Inflammatory macrophage treated with lipopolysaccharide for 1 hour (primary cell): Measurements from ENCODE around the gene LY6G6C.

Source experiments
- DNase-seq, 2 donors: peaks; one replicate each; pipeline ENCODE4 v3.0.0-alpha.2; 2020 to 2022

LY6G6C gene

GRCh38 chr6:31677955-31678354, 43.6 kb downstream of the LY6G6C start:
- DNase-seq = no peak

- no peak for DNase-seq
These were observed 44.6 kb downstream of the LY6G6C start for GRCh38 chr6:31676904-31677303.

- no peak for DNase-seq
These were observed 45.1 kb downstream of the LY6G6C start for GRCh38 chr6:31676322-31676903.

- no peak for DNase-seq
These were observed 51.9 kb downstream of the LY6G6C start, which contains the start of gene LY6G5B for GRCh38 chr6:31669676-31670075. TSS of gene LY6G5B (plus strand) at chr6:31669976. CDS start at chr6:31670951, 975 bp downstream.
